GM06990 (cell line): Measurements from ENCODE around the gene NDUFA12.

ENCODE experiments used
- DNase-seq: peaks from one replicate; pipeline ENCODE4 v3.0.0-alpha.2; 2011; ENCODE audit not compliant: insufficient read length; ENCODE audit errors: extremely low read depth
- H3K27me3 ChIP-seq: replicated peaks from 2 replicates; pipeline ENCODE4 v1.6.0; 2011; ENCODE audit warnings: low read length; ENCODE audit not compliant: control insufficient read depth, insufficient read depth
- H3K36me3 ChIP-seq: 2 replicates; pipeline ENCODE4 v1.5.1; 2011; ENCODE audit warnings: low read length; ENCODE audit not compliant: control insufficient read depth, insufficient read depth
- H3K4me3 ChIP-seq: replicated peaks from 2 replicates; pipeline ENCODE4 v1.5.1; 2011; ENCODE audit warnings: low read depth, mild to moderate bottlenecking, control low read depth, low read length
- CTCF ChIP-seq: IDR thresholded peaks from 2 replicates; pipeline ENCODE4 v1.5.1; 2011; ENCODE audit warnings: low read length, control low read depth, mild to moderate bottlenecking, inconsistent platforms; ENCODE audit not compliant: insufficient read depth, poor library complexity, severe bottlenecking

NDUFA12 gene

GRCh38 chr12:94982456-94982855 lies 21.0 kb downstream of the NDUFA12 start:
- Histone ChIP-seq H3K27me3 (no peaks in the 10 kb centered on the region), H3K4me3 (no peak overlapping the region), H3K36me3 (peaks cover 2% of the 10 kb centered on the region)
- no peak for DNase-seq
- TF ChIP-seq CTCF = no peak

GRCh38 chr12:94980577-94980976 lies 22.9 kb downstream of the NDUFA12 start:
- Histone ChIP-seq H3K27me3 (no peaks in the 10 kb centered on the region), H3K36me3 (peaks cover 4% of the 10 kb centered on the region), H3K4me3 (no peak overlapping the region)
- TF ChIP-seq CTCF = no peak
- no peak for DNase-seq

GRCh38 chr12:94979941-94980340 lies 23.6 kb downstream of the NDUFA12 start:
- H3K36me3 ChIP-seq = peaks cover 4% of the 10 kb centered on the region
- no peaks in the 10 kb centered on the region for H3K27me3 ChIP-seq
- TF ChIP-seq CTCF = no peak
- no peak overlapping the region for H3K4me3 ChIP-seq
- no peak for DNase-seq

- TF ChIP-seq CTCF = no peak
- H3K27me3 ChIP-seq = no peaks in the 10 kb centered on the region
- no peak for DNase-seq
- no peak overlapping the region for H3K4me3 ChIP-seq
- peaks cover 2% of the 10 kb centered on the region; the same call in 1 of the 2 replicates for H3K36me3 ChIP-seq
These were observed 25.6 kb downstream of the NDUFA12 start for GRCh38 chr12:94977766-94978468.

- no peak overlapping the region for H3K4me3 ChIP-seq
- H3K27me3 ChIP-seq = no peaks in the 10 kb centered on the region
- DNase-seq = no peak
- peaks cover 2% of the 10 kb centered on the region; the same call in 1 of the 2 replicates for H3K36me3 ChIP-seq
- no peak for TF ChIP-seq CTCF
These were observed 30.3 kb downstream of the NDUFA12 start for GRCh38 chr12:94973221-94973620.
